HG03354 (cell line): ENCODE data around the gene SSX2B.
"Not testable (repeated sequence)": the region's sequence is repeated elsewhere in the genome, so short reads cannot be mapped to it uniquely, and the experiment has no call there.

Experiments used
- ATAC-seq: cut with Tn5 transposase; IDR thresholded peaks from one replicate; pipeline ENCODE4 v1.9.1; 2021; ENCODE audit warnings: mild to moderate bottlenecking; ENCODE audit not compliant: unreplicated experiment, poor library complexity, severe bottlenecking

The SSX2B gene, protein sequence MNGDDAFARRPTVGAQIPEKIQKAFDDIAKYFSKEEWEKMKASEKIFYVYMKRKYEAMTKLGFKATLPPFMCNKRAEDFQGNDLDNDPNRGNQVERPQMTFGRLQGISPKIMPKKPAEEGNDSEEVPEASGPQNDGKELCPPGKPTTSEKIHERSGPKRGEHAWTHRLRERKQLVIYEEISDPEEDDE

DNA sequence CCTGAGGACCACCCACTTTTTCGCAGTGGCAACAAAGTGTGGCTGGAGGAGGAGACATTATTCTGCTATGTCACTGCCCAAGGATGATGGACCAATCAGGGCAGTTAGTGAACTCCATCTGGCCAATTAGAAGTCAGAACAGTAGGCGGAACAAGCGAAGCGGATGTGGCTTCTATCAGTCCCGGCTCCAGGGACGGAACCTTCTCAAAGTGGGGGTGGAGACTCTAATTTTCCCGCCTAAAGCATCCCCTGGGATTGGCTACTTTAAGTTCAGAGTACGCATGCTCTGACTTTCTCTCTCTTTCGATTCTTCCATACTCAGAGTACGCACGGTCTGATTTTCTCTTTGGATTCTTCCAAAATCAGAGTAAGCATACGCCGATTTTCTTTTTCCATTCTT, at the start of gene SSX2B:
Gene SSX2B, plus strand, starts transcription at position 301 of the 400 bp plus-strand sequence. CDS start 1,429 bp downstream, outside the sequence.
- ATAC-seq, result not testable (repeated sequence)

DNA sequence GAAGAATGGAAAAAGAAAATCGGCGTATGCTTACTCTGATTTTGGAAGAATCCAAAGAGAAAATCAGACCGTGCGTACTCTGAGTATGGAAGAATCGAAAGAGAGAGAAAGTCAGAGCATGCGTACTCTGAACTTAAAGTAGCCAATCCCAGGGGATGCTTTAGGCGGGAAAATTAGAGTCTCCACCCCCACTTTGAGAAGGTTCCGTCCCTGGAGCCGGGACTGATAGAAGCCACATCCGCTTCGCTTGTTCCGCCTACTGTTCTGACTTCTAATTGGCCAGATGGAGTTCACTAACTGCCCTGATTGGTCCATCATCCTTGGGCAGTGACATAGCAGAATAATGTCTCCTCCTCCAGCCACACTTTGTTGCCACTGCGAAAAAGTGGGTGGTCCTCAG, 44.0 kb upstream of the SSX2B start, which contains the start of gene SSX2:
Gene SSX2, minus strand, starts transcription at position 101 of the 400 bp plus-strand sequence. CDS start 1,429 bp downstream, outside the sequence.
- ATAC-seq, result not testable (repeated sequence)

DNA sequence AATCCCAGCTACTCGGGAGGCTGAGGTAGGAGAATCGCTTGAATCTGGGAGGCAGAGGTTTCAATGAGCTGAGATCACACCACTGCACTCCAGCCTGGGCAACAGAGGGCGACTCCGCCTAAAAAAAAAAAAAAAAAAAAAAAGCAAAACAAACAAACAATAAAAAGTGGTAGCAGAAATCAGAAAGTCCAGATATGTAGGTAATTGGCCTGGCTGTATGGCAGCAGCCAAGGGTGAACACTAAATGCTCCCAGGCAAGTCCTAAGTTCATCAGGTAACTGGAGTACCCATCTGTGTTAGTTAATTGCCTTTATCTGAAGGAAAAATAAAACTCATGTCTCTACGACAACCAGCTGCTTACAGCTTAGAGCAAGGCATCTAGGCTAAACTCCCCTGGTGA, 14.9 kb downstream of the SSX2B start:
- not testable (repeated sequence) for ATAC-seq

DNA sequence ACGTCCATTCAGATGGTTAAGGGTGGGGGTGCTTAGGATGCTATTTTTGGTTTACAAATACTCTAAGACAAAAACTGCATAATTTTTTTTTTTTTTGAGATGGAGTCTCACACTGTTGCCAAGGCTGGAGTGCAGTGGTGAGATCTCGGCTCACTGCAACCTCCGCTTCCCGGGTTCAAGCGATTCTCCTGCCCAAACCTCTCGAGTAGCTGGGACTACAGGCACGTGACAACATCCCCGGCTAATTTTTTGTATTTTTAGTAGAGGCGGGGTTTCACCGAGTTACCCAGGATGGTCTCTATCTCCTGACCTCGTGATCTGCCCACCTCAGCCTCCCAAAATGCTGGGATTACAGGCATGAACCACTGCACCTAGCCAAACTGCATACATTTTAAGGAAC, 22.5 kb downstream of the SSX2B start:
- ATAC-seq, result not testable (repeated sequence)

DNA sequence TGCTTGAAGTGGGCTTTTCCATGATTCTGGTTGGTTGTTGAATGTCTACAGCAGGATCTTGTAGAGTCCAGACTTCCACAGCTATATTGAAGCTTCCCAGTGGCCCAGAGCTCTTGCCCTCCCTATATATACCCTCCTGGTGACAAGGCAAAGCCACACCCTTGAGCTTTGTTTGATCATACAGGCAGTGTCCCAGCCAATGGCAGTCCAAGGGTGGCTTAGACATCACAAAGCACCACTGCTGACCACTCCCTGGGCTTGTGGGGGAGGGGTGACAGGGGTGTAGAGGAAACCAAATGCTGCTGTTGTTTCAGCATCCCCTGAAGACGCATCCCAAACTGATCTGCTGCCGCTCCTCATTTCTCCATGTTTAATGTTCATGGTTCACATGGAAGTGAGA, 46.3 kb downstream of the SSX2B start, which contains the start of gene SPANXN5:
Gene SPANXN5, minus strand, starts transcription at position 101 of the 400 bp plus-strand sequence. Its CDS starts 79 bp downstream, at position 22.
- not testable (repeated sequence) for ATAC-seq

DNA sequence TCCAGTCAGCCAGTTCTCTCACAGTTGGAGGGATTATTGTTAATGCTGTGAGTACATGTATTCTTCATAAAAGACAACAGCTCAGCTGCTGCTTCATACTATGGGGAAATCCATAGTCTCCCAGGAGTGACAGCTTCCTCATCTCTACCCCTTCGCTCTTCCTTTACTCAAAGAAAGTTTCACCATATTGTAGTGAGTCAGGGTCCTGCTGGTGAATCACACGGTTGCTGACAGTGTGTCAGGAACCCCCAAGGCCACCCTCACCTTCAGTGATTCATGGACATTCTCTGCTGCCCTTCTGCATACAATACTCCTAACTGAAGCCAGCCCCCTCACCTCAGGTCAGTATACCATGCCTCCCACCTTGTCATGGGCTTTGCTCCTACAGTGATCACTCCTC, 53.8 kb downstream of the SSX2B start:
- ATAC-seq, result not testable (repeated sequence)
